Progenitor cell of endocrine pancreas (in vitro differentiated cells): ENCODE data around the gene THSD4. TPM values are rescaled to one million over a fixed set of nuclear protein-coding genes. Genes with fewer than 3 reads are reported as not detected.

Experiments
- DNase-seq: peaks from one replicate; pipeline ENCODE4 v3.0.0; 2021; ENCODE audit warnings: low spot score; ENCODE audit not compliant: unreplicated experiment
- H3K27ac Mint-ChIP-seq: 2 replicates; pipeline ENCODE4 v1.8.0; 2021; ENCODE audit warnings: mild to moderate bottlenecking, moderate library complexity, mixed read lengths
- H3K27me3 Mint-ChIP-seq: 2 replicates; pipeline ENCODE4 v1.8.0; 2021; ENCODE audit warnings: mixed read lengths
- H3K36me3 Mint-ChIP-seq: 2 replicates; pipeline ENCODE4 v1.8.0; 2022; ENCODE audit warnings: mixed read lengths; ENCODE audit not compliant: insufficient read depth
- H3K4me1 Mint-ChIP-seq: 2 replicates; pipeline ENCODE4 v1.8.0; 2021; ENCODE audit warnings: low read depth, mixed read lengths
- H3K4me3 Mint-ChIP-seq: 2 replicates; pipeline ENCODE4 v1.8.0; 2021; ENCODE audit warnings: low read depth, mild to moderate bottlenecking, moderate library complexity, mixed read lengths
- H3K9me3 Mint-ChIP-seq: 2 replicates; pipeline ENCODE4 v1.8.0; 2021; ENCODE audit warnings: low read depth, mixed read lengths
- CTCF ChIP-seq: fragments of 200-600 bp; sonication (generic); IDR thresholded peaks from one replicate; pipeline ENCODE4 v1.5.0; 2021; ENCODE audit warnings: antibody characterized with exemption, mild to moderate bottlenecking; ENCODE audit not compliant: unreplicated experiment
- total RNA-seq: library from RNA; stranded (reverse); gene quantifications from 2 replicates; pipeline ENCODE4 v1.2.1, GENCODE V29; 2021

Gene THSD4
- total RNA-seq, 1 donor from 2014 or later = 6.8 TPM

GRCh38 chr15:71279757-71280141 lies 164.5 kb downstream of the THSD4 start:
- no peak for TF ChIP-seq CTCF
- no peak overlapping the region for H3K27ac Mint-ChIP-seq
- no peaks in the 10 kb centered on the region for H3K36me3 Mint-ChIP-seq
- peaks cover 15% of the 10 kb centered on the region for H3K27me3 Mint-ChIP-seq
- no peaks in the 10 kb centered on the region for H3K9me3 Mint-ChIP-seq
- peaks cover 30% of the 10 kb centered on the region for H3K4me1 Mint-ChIP-seq
- no peak for DNase-seq
- no peak overlapping the region for H3K4me3 Mint-ChIP-seq

- Mint-ChIP-seq H3K36me3 (no peaks in the 10 kb centered on the region), H3K27me3 (peaks cover 15% of the 10 kb centered on the region), H3K9me3 (no peaks in the 10 kb centered on the region), H3K27ac (no peak overlapping the region), H3K4me1 (peaks cover 30% of the 10 kb centered on the region), H3K4me3 (no peak overlapping the region)
- TF ChIP-seq CTCF = no peak
- DNase-seq = no peak
Observed at GRCh38 chr15:71280206-71280605, 164.9 kb downstream of the THSD4 start.

- Mint-ChIP-seq H3K9me3 (no peaks in the 10 kb centered on the region), H3K4me1 (peaks cover 22% of the 10 kb centered on the region), H3K27ac (no peak overlapping the region), H3K4me3 (no peak overlapping the region), H3K27me3 (peaks cover 15% of the 10 kb centered on the region), H3K36me3 (no peaks in the 10 kb centered on the region)
- TF ChIP-seq CTCF = no peak
- DNase-seq = no peak
Observed at GRCh38 chr15:71281256-71281655, 166.0 kb downstream of the THSD4 start.

GRCh38 chr15:71282076-71282475 lies 166.8 kb downstream of the THSD4 start:
- H3K9me3 Mint-ChIP-seq = no peaks in the 10 kb centered on the region
- peaks cover 20% of the 10 kb centered on the region for H3K4me1 Mint-ChIP-seq
- H3K36me3 Mint-ChIP-seq = no peaks in the 10 kb centered on the region
- H3K27me3 Mint-ChIP-seq = peaks cover 15% of the 10 kb centered on the region
- H3K4me3 Mint-ChIP-seq = no peak overlapping the region
- no peak for DNase-seq
- TF ChIP-seq CTCF = no peak
- H3K27ac Mint-ChIP-seq = no peak overlapping the region

GRCh38 chr15:71288348-71288955 lies 173.2 kb downstream of the THSD4 start:
- DNase-seq = no peak
- Mint-ChIP-seq H3K4me3 (no peak overlapping the region), H3K36me3 (no peaks in the 10 kb centered on the region), H3K9me3 (peaks cover 4% of the 10 kb centered on the region), H3K27me3 (peaks cover 6% of the 10 kb centered on the region), H3K27ac (no peak overlapping the region), H3K4me1 (no peaks in the 10 kb centered on the region)
- TF ChIP-seq CTCF = no peak
